Activated CD4-positive, alpha-beta T cell treated with anti-CD3 and anti-CD28 coated beads, Interleukin-2, amount 10 ng/mL, durations not matched to agents 7 days and 5 days (primary cell): Measurements from ENCODE around the gene MYZAP. TPM values are rescaled to one million over a fixed set of nuclear protein-coding genes. Genes with fewer than 3 reads are reported as not detected.

Source experiments
- CTCF ChIA-PET: fragments of 350-600 bp; sonication (Branson Sonifier 250); formaldehyde crosslinking; loops from one replicate; lab custom pipeline; 2021; ENCODE audit warnings: antibody characterized with exemption; lab: Charles Lee
- POLR2A ChIA-PET: fragments of 350-600 bp; sonication (Branson Sonifier 250); formaldehyde crosslinking; loops from one replicate; lab custom pipeline; 2021; ENCODE audit warnings: antibody characterized with exemption; lab: Charles Lee
- DNase-seq: peaks from one replicate; pipeline ENCODE4 v3.0.0-alpha.2; 2020
- H3K27ac Mint-ChIP-seq: one replicate; pipeline ENCODE4 v1.8.0; 2021; ENCODE audit warnings: mild to moderate bottlenecking, moderate library complexity, mixed read lengths
- H3K27me3 Mint-ChIP-seq: one replicate; pipeline ENCODE4 v1.8.0; 2021; ENCODE audit warnings: mixed read lengths
- H3K36me3 Mint-ChIP-seq: one replicate; pipeline ENCODE4 v1.8.0; 2021; ENCODE audit warnings: low read depth, mixed read lengths
- H3K4me1 Mint-ChIP-seq: one replicate; pipeline ENCODE4 v1.8.0; 2021; ENCODE audit warnings: mixed read lengths
- H3K4me3 Mint-ChIP-seq: one replicate; pipeline ENCODE4 v1.8.0; 2021; ENCODE audit warnings: mild to moderate bottlenecking, moderate library complexity, mixed read lengths
- H3K9me3 Mint-ChIP-seq: one replicate; pipeline ENCODE4 v1.8.0; 2021; ENCODE audit warnings: mixed read lengths
- total RNA-seq, 2 experiments: library from RNA; stranded (reverse); gene quantifications; one replicate each; pipeline ENCODE4 v1.2.3, GENCODE V29; 2021

MYZAP gene
- total RNA-seq, 2 experiments from 2014 or later, result not detected

DNA sequence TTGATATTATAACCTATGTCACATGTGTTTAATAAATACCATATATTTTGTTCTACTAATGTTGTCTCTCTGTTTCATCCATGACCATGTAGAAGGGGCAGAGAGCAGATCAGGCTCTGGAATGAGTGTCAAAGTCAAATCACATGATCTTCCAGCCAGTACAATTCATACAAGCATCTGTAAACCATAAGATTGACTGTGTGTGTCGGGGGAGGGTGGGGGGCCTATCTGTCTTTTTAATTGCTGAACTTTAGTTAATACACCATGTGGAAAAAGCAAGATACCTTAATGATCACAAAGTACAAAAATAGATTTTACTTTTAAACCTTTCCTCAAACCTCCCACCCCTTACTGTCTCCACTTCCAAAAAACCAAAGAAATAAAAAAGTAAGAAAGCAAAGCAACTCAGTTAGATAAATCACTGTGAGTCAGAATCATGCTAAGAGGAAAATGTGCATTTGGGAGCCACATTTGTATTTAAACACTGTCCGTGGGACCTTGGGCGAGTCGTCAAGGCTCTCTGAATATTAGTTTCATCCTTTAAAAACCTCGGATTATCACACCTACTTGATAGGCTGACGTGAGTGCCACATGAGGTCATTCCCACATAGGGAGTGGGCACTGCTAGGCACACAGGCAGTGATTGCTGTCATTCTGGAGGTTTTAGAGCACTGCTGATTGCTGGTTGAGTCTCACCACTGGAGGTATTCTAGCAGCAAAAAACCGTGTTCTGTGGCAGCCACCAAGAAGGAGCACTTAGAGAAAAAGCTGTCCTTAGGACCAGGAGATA, 93.8 kb downstream of the MYZAP start:
- ChIA-PET CTCF (no interaction called here), POLR2A (no interaction called here)
- Mint-ChIP-seq H3K36me3 (no peaks in the 10 kb centered on the region), H3K4me3 (no peak overlapping the region), H3K4me1 (peaks cover 7% of the 10 kb centered on the region), H3K9me3 (no peaks in the 10 kb centered on the region), H3K27ac (no peak overlapping the region), H3K27me3 (no peaks in the 10 kb centered on the region)
- DNase-seq, result no peak

DNA sequence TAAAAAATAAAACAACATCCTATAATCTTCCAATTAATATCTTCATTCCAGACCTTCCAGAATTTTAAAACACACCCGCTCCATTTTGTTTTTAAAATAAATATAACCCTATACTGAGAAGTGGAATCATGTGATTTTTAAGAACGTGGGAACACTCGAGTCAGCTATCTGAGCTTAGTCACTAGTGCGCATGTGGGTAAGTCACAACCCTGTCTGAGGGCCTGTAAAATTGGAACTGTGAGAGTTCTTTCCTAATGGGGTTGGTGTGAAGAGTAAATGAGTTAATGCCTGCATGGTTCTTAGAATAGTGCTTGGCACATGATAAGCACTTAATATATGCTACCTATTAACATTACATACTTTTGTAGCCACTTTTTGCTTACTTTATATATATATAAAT, 95.0 kb downstream of the MYZAP start:
- H3K4me1 Mint-ChIP-seq, result no peaks in the 10 kb centered on the region
- DNase-seq, result no peak
- no peaks in the 10 kb centered on the region for H3K9me3 Mint-ChIP-seq
- CTCF ChIA-PET, result no interaction called here
- POLR2A ChIA-PET, result no interaction called here
- H3K27ac Mint-ChIP-seq, result no peak overlapping the region
- no peak overlapping the region for H3K4me3 Mint-ChIP-seq
- no peaks in the 10 kb centered on the region for H3K27me3 Mint-ChIP-seq
- no peaks in the 10 kb centered on the region for H3K36me3 Mint-ChIP-seq

DNA sequence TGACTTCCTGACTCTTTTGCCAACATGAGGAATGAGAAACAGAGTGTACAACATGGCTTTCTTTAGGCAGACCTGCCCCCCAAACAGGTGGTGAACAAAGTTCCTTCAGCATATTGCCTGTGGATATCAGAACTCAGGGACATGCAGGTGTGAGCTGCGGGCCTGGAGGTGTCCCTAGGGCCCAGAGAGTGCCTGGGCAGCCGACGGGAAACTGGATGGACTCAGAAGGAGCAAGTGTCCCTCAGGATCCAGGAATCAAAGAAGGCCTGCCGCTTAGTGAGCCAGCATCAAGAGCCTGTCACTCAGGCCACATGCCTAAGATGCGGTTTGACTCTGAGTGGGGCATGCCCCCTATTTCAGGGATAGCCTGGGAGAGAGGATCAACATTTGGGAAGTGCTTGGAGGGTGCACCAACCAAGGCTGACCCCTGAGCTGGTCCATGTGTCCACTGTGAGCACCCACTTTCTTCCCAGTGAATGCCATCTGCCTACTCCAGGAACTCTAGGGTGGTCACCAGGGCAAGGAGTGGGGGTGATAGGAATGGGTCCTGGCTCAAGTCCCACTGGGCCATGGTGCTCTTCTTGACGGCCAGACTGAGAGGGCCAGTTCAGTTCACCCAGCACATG, 98.8 kb downstream of the MYZAP start:
- H3K36me3 Mint-ChIP-seq, result no peaks in the 10 kb centered on the region
- H3K27me3 Mint-ChIP-seq, result no peaks in the 10 kb centered on the region
- no peaks in the 10 kb centered on the region for H3K9me3 Mint-ChIP-seq
- no peak for DNase-seq
- no peak overlapping the region for H3K27ac Mint-ChIP-seq
- POLR2A ChIA-PET, result no interaction called here
- CTCF ChIA-PET, result no interaction called here
- H3K4me1 Mint-ChIP-seq, result peaks cover 4% of the 10 kb centered on the region
- H3K4me3 Mint-ChIP-seq, result no peak overlapping the region

DNA sequence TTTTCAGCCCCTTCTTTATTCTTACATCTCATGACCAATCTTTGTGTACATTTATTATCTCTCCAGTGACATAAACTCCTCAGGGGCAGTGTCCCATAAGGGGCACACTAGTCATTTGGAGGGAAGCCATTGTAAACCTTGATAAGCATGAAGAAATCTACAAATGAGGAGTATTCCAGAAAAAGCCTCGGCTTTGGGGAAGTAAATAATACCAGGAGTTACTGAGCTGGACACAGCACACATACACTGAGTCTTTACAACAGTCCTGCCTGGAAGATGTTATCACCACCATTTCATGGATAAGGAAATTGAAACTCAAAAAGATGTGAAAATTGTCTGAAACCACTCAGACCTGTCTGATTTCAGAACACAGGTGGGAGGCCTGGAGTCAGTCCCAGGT, 99.4 kb downstream of the MYZAP start:
- no peak overlapping the region for H3K4me3 Mint-ChIP-seq
- no peak for DNase-seq
- no peak overlapping the region for H3K27ac Mint-ChIP-seq
- no peaks in the 10 kb centered on the region for H3K9me3 Mint-ChIP-seq
- H3K4me1 Mint-ChIP-seq, result peaks cover 4% of the 10 kb centered on the region
- CTCF ChIA-PET, result no interaction called here
- H3K36me3 Mint-ChIP-seq, result no peaks in the 10 kb centered on the region
- H3K27me3 Mint-ChIP-seq, result no peaks in the 10 kb centered on the region
- POLR2A ChIA-PET, result no interaction called here

DNA sequence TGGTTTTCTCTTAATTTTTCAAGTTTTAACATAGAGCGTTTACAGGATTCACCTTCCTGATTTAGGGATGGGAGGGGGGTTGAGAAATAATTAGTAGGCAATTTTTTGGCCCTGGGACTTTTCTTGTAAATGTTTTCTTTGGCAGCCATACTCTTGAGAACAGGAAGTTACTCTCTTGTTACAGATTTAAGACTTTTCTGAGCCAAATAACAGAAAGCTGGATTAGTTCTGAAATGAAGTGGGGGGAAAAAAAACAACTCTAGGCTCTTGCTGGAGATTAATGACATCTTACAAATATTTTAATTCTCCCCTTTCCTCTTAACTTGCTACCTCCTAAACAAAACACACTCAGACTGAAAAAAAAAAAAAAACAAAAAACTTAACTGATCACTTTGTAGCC, 101.0 kb downstream of the MYZAP start:
- POLR2A ChIA-PET, result no interaction called here
- no peak for DNase-seq
- CTCF ChIA-PET, result no interaction called here
- Mint-ChIP-seq H3K9me3 (no peaks in the 10 kb centered on the region), H3K4me1 (peaks cover 4% of the 10 kb centered on the region), H3K27ac (no peak overlapping the region), H3K4me3 (no peak overlapping the region), H3K36me3 (no peaks in the 10 kb centered on the region), H3K27me3 (peaks cover 4% of the 10 kb centered on the region)

DNA sequence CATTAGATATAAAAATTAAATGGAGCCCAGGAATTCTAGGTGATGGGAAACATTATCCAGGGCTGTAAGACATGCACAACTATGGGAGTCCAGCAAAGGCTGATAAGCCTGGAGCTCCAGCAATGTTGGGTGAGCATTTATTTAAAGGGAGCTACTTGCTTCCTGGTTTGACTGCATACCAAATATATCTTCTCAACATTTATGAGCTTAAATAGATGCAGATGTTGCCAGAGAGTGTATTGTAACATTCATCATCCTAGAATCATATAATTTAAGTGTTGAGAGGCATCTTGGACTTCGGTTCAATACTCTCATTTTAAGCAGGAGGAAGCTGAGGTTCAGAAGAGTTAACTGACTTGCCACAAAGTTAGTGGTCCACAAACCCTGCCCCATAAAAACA, 102.6 kb downstream of the MYZAP start:
- peaks cover 16% of the 10 kb centered on the region for H3K27me3 Mint-ChIP-seq
- no peaks in the 10 kb centered on the region for H3K36me3 Mint-ChIP-seq
- no peak for DNase-seq
- ChIA-PET POLR2A (no interaction called here), CTCF (interaction anchor here (0.5 kb wide), 1 partner anchor 24 kb away, joined by 5 read pairs; no protein-coding TSS in a partner anchor)
- peaks cover 4% of the 10 kb centered on the region for H3K4me1 Mint-ChIP-seq
- no peaks in the 10 kb centered on the region for H3K9me3 Mint-ChIP-seq
- H3K27ac Mint-ChIP-seq, result no peak overlapping the region
- H3K4me3 Mint-ChIP-seq, result no peak overlapping the region

DNA sequence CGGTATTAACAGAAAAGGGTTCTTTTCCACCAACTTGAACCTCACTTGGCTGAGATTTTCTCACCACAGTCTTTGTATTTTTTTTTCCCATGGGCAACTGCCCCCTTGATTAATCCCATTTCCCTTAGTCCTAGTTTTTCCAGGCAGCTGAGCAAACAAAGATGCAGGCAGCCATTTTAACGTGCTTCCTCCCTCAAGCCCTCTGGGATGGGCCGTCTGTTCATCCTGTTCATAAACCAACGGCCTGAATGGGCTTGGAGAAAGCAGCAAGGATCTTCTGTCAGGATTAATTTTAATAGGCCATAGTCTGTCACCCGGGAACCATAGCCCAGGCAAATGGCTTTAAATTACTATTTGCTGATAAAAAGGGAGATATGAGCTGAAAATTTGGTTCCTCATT, 104.4 kb downstream of the MYZAP start:
- no peak for DNase-seq
- Mint-ChIP-seq H3K9me3 (no peaks in the 10 kb centered on the region), H3K4me1 (peaks cover 4% of the 10 kb centered on the region), H3K36me3 (no peaks in the 10 kb centered on the region), H3K4me3 (no peak overlapping the region), H3K27ac (no peak overlapping the region), H3K27me3 (peaks cover 21% of the 10 kb centered on the region)
- CTCF ChIA-PET, result no interaction called here
- POLR2A ChIA-PET, result no interaction called here

DNA sequence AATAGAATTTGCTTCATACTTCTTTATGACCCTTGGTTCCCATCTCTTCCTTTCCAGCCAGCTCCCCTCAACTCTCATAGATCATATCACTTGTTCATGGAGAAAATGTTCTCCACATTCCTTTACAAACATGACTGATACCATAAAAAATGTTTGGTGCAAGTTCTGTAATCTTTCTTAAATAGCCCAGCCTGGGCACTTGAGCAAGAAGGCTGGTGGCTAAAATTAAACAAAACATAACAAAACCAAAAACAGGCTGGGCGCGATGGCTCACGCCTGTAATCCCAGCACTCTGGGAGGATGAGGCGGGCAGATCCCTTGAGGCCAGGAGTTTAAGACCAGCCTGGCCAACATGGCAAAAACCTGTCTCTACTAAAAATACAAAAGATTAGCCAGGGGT, 105.9 kb downstream of the MYZAP start:
- Mint-ChIP-seq H3K36me3 (no peaks in the 10 kb centered on the region), H3K27ac (no peak overlapping the region), H3K27me3 (peaks cover 24% of the 10 kb centered on the region), H3K9me3 (no peaks in the 10 kb centered on the region), H3K4me1 (peaks cover 5% of the 10 kb centered on the region), H3K4me3 (no peak overlapping the region)
- no peak for DNase-seq
- CTCF ChIA-PET, result no interaction called here
- POLR2A ChIA-PET, result no interaction called here

DNA sequence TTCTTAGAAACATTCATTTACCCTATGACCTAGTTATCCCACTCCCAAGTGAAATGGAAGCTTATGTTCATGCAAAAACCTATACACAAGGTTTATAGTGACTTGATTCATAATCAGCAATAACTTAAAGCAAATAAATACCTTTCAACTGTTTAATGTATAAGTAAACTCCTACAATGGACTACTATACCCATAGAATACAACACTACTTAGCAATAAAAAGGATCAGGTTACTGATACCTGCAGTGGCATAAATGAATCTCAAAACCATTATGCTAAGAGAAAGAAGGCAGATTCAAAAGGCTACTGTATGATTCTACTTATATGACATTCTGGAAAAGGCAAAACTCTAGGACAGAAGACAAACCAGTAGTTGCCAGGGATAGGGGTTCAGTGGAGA, 106.5 kb downstream of the MYZAP start:
- peaks cover 24% of the 10 kb centered on the region for H3K27me3 Mint-ChIP-seq

DNA sequence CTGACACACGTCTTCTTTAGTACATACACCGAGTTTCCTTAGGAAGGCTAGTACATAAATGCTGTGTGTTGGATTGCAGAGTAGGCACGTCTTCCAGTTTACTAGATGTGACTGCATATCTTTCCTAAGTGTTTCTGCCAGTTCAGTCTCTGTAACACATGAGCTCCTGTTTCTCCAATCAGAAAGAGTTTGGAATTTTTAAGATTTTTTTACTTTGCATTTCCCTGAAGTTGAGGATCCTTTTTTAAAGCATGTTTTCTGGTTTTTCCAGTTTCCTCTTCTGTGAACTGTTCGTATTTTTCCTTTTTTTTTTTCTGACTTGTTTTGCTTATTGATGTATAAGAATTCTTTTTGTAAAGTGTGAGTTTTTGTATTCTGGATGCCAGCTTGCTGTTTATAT, 107.3 kb downstream of the MYZAP start:
- H3K9me3 Mint-ChIP-seq, result no peaks in the 10 kb centered on the region
- H3K4me3 Mint-ChIP-seq, result no peak overlapping the region
- H3K36me3 Mint-ChIP-seq, result no peaks in the 10 kb centered on the region
- peaks cover 19% of the 10 kb centered on the region for H3K4me1 Mint-ChIP-seq
- POLR2A ChIA-PET, result no interaction called here
- no peak for DNase-seq
- peaks cover 24% of the 10 kb centered on the region for H3K27me3 Mint-ChIP-seq
- H3K27ac Mint-ChIP-seq, result no peak overlapping the region
- CTCF ChIA-PET, result interaction anchor here (0.6 kb wide), 1 partner anchor 52 kb away, joined by 6 read pairs; no protein-coding TSS in a partner anchor

More for the DNA sequence above, 106.5 kb downstream of the MYZAP start:
- Mint-ChIP-seq H3K4me1 (peaks cover 11% of the 10 kb centered on the region), H3K27ac (no peak overlapping the region), H3K9me3 (no peaks in the 10 kb centered on the region), H3K4me3 (no peak overlapping the region), H3K36me3 (no peaks in the 10 kb centered on the region)
- CTCF ChIA-PET, result no interaction called here
- no peak for DNase-seq
- POLR2A ChIA-PET, result no interaction called here

DNA sequence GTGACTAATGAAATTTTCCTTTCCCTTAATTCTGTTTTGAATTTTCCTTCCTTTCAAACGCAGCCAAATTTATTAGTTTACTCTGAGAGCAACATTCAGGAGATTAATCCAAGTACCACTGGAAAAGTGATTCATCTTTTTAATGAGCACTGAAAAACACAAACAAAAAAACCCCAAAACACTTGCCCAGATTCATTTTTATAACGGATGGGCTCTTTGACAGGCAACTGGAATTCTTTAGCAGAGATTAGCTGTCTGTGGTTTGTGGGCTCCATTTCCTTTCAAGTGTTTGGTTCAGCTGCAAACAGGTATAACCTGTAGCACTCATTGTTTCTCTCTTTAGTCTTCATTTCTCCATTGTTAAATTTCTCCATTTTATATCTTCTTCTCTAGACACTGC, 111.7 kb downstream of the MYZAP start:
- peaks cover 15% of the 10 kb centered on the region for H3K27me3 Mint-ChIP-seq
- no peaks in the 10 kb centered on the region for H3K9me3 Mint-ChIP-seq
- H3K36me3 Mint-ChIP-seq, result peaks cover 14% of the 10 kb centered on the region
- H3K4me1 Mint-ChIP-seq, result peaks cover 51% of the 10 kb centered on the region
- peak overlapping the region; percentile 50 for H3K27ac Mint-ChIP-seq
- POLR2A ChIA-PET, result no interaction called here
- H3K4me3 Mint-ChIP-seq, result no peak overlapping the region
- DNase-seq, result peak; percentile 56
- CTCF ChIA-PET, result no interaction called here

DNA sequence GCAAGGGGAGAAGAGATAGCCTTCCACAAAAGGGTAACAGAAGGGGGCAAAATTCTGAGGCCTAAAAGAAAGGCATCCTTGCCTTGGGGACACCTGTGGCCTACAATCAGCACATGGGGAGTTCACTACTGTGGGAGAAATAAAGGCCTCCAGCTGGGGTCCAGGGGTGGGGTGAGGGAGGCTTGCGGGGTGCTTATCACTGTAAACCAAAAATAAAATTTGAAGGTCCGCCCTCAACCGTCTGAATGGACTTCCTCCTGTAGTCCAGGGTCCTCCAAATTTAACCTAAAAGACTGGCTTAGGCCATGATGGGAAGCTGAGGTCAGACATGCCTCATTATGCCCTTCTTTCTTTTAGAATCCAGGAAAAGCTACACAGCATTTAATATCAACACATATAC, 112.7 kb downstream of the MYZAP start:
- peak overlapping the region; percentile 58 for H3K27ac Mint-ChIP-seq
- peaks cover 23% of the 10 kb centered on the region for H3K36me3 Mint-ChIP-seq
- ChIA-PET POLR2A (no interaction called here), CTCF (no interaction called here)
- peaks cover 8% of the 10 kb centered on the region for H3K27me3 Mint-ChIP-seq
- H3K4me3 Mint-ChIP-seq, result no peak overlapping the region
- peaks cover 61% of the 10 kb centered on the region for H3K4me1 Mint-ChIP-seq
- DNase-seq, result no peak
- no peaks in the 10 kb centered on the region for H3K9me3 Mint-ChIP-seq

DNA sequence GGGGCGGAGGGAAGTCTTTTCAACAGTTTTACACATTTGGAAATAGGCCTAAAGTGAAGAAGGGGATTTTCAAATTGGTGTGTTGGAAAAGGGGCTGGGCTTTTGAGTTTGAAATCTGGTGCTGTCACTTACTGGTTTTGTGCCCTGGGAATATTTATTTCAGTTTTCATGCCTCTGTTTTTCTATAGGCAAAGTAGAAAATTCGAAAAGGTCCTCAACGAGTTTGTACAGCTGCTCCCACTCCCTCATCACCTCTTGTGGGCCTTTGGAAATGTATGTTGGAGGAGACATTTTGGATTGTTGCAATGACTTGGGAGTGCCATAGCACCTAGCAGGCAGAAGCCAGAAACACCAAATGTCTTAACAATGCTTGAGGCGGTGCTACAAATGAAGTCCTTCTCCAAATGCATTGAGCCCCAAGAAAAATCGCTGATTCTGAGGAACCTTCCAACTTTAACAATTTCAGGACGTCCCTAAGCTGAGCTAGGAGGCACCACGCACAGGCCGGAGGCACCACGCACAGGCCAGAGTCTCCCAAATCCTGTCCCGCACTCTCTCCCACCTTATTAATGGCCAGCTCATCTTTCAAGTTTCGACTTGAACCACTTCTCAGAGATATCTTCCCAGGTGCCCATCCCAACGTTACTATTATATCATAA, 114.2 kb downstream of the MYZAP start:
- Mint-ChIP-seq H3K27me3 (peaks cover 3% of the 10 kb centered on the region), H3K4me1 (peaks cover 74% of the 10 kb centered on the region)
- CTCF ChIA-PET, result interaction anchor here (0.9 to 2.0 kb wide), 3 partner anchors 13 to 27 kb away, joined by 3 to 6 read pairs (median 5); no protein-coding TSS in a partner anchor

More for the DNA sequence above, 114.2 kb downstream of the MYZAP start:
- Mint-ChIP-seq H3K4me3 (peak overlapping the region; percentile 93), H3K36me3 (peaks cover 36% of the 10 kb centered on the region), H3K27ac (peak overlapping the region; percentile 94), H3K9me3 (no peaks in the 10 kb centered on the region)
- no peak for DNase-seq
- POLR2A ChIA-PET, result interaction anchor here (0.6 kb wide), 1 partner anchor 28 kb away, joined by 3 read pairs; no protein-coding TSS in a partner anchor
